Measurements from ENCODE around the gene COMMD3. TPM values are rescaled to one million over a fixed set of nuclear protein-coding genes. Genes with fewer than 3 reads are reported as not detected.

The COMMD3 gene
- total RNA-seq, 1 donor from 2014 or later, result 51.0 TPM

DNA sequence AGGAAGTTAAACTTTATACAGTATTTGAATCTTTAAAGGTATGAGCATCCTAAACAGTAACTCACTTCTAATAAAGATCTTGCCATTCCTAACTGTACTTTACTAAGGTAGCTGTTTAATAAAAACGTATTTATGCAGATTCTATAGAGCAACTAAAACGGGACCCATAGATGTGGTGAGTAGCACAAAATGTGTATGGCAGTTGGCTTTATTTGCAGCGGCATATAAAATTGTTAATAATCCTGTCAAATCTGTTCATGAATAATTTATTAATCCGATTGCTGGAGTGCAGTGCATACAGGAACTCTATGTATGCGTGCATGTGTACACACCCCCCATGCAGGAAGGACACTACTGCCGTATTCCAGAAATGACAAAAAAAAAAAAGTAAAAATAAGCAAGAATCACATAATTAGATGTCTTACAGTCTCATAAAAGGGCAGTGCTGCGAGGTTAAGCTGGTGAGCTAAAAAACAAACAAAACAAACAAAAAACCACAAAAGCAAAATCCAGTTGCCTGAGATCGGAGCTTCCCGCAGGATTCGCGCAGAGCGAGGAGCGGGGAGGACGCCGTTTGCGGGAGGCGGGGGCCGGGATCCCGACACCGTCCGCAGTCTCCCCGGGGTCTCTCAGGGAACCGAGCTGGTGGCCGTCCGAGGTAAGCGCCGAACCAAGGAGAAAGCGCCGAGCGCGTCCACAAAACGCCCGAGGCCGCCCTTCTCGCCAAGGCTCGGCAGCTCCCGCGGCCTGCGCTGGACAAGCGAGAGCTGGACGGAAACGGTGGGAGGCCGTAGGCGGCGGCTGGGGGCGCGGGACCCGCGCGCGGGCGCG, 518 bp upstream of the COMMD3 start:
- ATAC-seq, result peak in 1 of 2 donors; percentile 4
- intact Hi-C loops (cut with DNase I), result no loop called here
- H3K4me1 ChIP-seq, result peaks cover 25% of the 10 kb centered on the region
- H3K4me3 ChIP-seq, result peak overlapping the region; percentile 86
- peak overlapping the region; percentile 91 for H3K27ac ChIP-seq
- no peaks in the 10 kb centered on the region for H3K27me3 ChIP-seq (ENCODE audit: low read depth)
- no peaks in the 10 kb centered on the region for H3K9me3 ChIP-seq
- no peaks in the 10 kb centered on the region for H3K36me3 ChIP-seq
- DNase-seq, result no peak
- TF ChIP-seq CTCF (IDR thresholded peaks at IDR 0.05), result no peak

- H3K4me3 ChIP-seq, result peak overlapping the region; percentile 86
- H3K36me3 ChIP-seq, result no peaks in the 10 kb centered on the region
- ATAC-seq, result no peak
- no peaks in the 10 kb centered on the region for H3K27me3 ChIP-seq (ENCODE audit: low read depth)
- no peak for TF ChIP-seq CTCF (IDR thresholded peaks at IDR 0.05)
- peak overlapping the region; percentile 91 for H3K27ac ChIP-seq
- H3K9me3 ChIP-seq, result no peaks in the 10 kb centered on the region
- peaks cover 25% of the 10 kb centered on the region for H3K4me1 ChIP-seq
- no peak for DNase-seq
- intact Hi-C loops (cut with DNase I), result no loop called here
These were observed 835 bp downstream of the COMMD3 start for GRCh38 chr10:22317076-22317370.

GRCh38 chr10:22317771-22318565, 1.8 kb downstream of the COMMD3 start:
- no peak for DNase-seq
- intact Hi-C loops (cut with DNase I), result no loop called here
- Histone ChIP-seq H3K27ac (no peak overlapping the region), H3K36me3 (no peaks in the 10 kb centered on the region), H3K4me3 (peak overlapping the region; percentile 86), H3K27me3 (ENCODE audit: low read depth) (no peaks in the 10 kb centered on the region), H3K9me3 (no peaks in the 10 kb centered on the region), H3K4me1 (peaks cover 33% of the 10 kb centered on the region)
- ATAC-seq, result no peak
- no peak for TF ChIP-seq CTCF (IDR thresholded peaks at IDR 0.05)

DNA sequence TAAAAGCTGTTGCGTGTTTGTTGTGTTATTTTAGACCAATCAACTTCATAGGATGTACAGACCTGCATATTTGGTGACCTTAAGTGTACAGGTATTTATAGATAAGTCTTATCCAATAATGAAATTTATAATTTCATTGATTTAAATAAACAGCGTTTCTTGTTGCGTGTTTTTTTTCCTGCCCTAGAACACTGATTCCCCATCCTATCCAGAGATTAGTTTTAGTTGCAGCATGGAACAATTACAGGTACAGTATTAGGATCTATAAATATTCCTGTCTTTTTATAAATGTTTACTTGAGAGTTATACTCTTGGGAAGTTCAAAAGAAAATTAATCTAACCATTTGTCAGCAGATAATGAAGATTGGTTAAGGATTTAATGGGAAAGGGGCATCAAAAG, 2.6 kb downstream of the COMMD3 start:
- no peaks in the 10 kb centered on the region for H3K36me3 ChIP-seq
- intact Hi-C loops (cut with DNase I), result no loop called here
- peaks cover 42% of the 10 kb centered on the region for H3K4me1 ChIP-seq
- H3K27me3 ChIP-seq (ENCODE audit: low read depth), result peaks cover 2% of the 10 kb centered on the region
- no peak for ATAC-seq
- no peak for TF ChIP-seq CTCF (IDR thresholded peaks at IDR 0.05)
- no peak overlapping the region for H3K27ac ChIP-seq
- no peak overlapping the region for H3K4me3 ChIP-seq
- DNase-seq, result no peak
- no peaks in the 10 kb centered on the region for H3K9me3 ChIP-seq

- ATAC-seq, result no peak
- H3K9me3 ChIP-seq, result no peaks in the 10 kb centered on the region
- H3K4me3 ChIP-seq, result peak overlapping the region; percentile 51
- no peak for TF ChIP-seq CTCF (IDR thresholded peaks at IDR 0.05)
- peaks cover 49% of the 10 kb centered on the region for H3K4me1 ChIP-seq
- intact Hi-C loops (cut with DNase I), result no loop called here
- no peaks in the 10 kb centered on the region for H3K36me3 ChIP-seq
- peaks cover 9% of the 10 kb centered on the region for H3K27me3 ChIP-seq (ENCODE audit: low read depth)
- no peak for DNase-seq
- no peak overlapping the region for H3K27ac ChIP-seq
These were observed 3.4 kb downstream of the COMMD3 start for GRCh38 chr10:22319547-22319979.
